ENCODE data around the gene GBX2. TPM values are rescaled to one million over a fixed set of nuclear protein-coding genes. Genes with fewer than 3 reads are reported as not detected.

Gene GBX2
- total and polyA plus RNA-seq, 4 donors, result 0.59 to 1.3 TPM; not detected in 2

GRCh38 chr2:236172255-236173035, 4.3 kb upstream of the GBX2 start:
- intact Hi-C loops (cut with DNase I), result no loop called here

GRCh38 chr2:236171680-236172254, 3.6 kb upstream of the GBX2 start:
- Histone ChIP-seq H3K4me3 (ENCODE audit: low read length in 2 of 2) (no peak overlapping the region), H3K4me1 (ENCODE audit: control insufficient read depth in 1 of 2, insufficient read depth in 2 of 2, low read length in 2 of 2) (no peaks in the 10 kb centered on the region), H3K36me3 (ENCODE audit: control insufficient read depth in 1 of 2, insufficient read depth in 2 of 2, low read length in 1 of 2) (no peaks in the 10 kb centered on the region), H3K9me3 (ENCODE audit: control insufficient read depth, low read length) (no peaks in the 10 kb centered on the region), H3K27me3 (ENCODE audit: control insufficient read depth in 1 of 2, insufficient read depth in 2 of 2, low read length in 1 of 2) (peaks cover 0 to 1% of the 10 kb centered on the region in 2 donors), H3K27ac (ENCODE audit: low read depth in 1 of 2, low read length in 2 of 2) (no peak overlapping the region)
- DNase-seq (no peak), ATAC-seq (ENCODE audit: low FRiP score) (no peak)
- intact Hi-C loops (cut with DNase I), result no loop called here
- 14 to 24% methylated on average over 16 of the region's 16 CpGs for WGBS, 2 donors

More at GRCh38 chr2:236172255-236173035, 4.3 kb upstream of the GBX2 start:
- WGBS, 2 donors, result 14 to 19% methylated on average over 46 of the region's 46 CpGs
- no peaks in the 10 kb centered on the region for H3K36me3 ChIP-seq (ENCODE audit: control insufficient read depth in 1 of 2, insufficient read depth in 2 of 2, low read length in 1 of 2)
- H3K27me3 ChIP-seq (ENCODE audit: control insufficient read depth in 1 of 2, insufficient read depth in 2 of 2, low read length in 1 of 2), result peaks cover 0 to 1% of the 10 kb centered on the region in 2 donors
- no peaks in the 10 kb centered on the region for H3K9me3 ChIP-seq (ENCODE audit: control insufficient read depth, low read length)
- no peaks in the 10 kb centered on the region for H3K4me1 ChIP-seq (ENCODE audit: control insufficient read depth in 1 of 2, insufficient read depth in 2 of 2, low read length in 2 of 2)
- no peak overlapping the region for H3K4me3 ChIP-seq (ENCODE audit: low read length in 2 of 2)
- no peak overlapping the region for H3K27ac ChIP-seq (ENCODE audit: low read depth in 1 of 2, low read length in 2 of 2)
- DNase-seq (no peak), ATAC-seq (ENCODE audit: low FRiP score) (no peak)

- Histone ChIP-seq H3K27ac (ENCODE audit: low read depth in 1 of 2, low read length in 2 of 2) (no peak overlapping the region), H3K4me3 (ENCODE audit: low read length in 2 of 2) (no peak overlapping the region), H3K4me1 (ENCODE audit: control insufficient read depth in 1 of 2, insufficient read depth in 2 of 2, low read length in 2 of 2) (no peaks in the 10 kb centered on the region), H3K27me3 (ENCODE audit: control insufficient read depth in 1 of 2, insufficient read depth in 2 of 2, low read length in 1 of 2) (peaks cover 0 to 1% of the 10 kb centered on the region in 2 donors), H3K9me3 (ENCODE audit: control insufficient read depth, low read length) (no peaks in the 10 kb centered on the region), H3K36me3 (ENCODE audit: control insufficient read depth in 1 of 2, insufficient read depth in 2 of 2, low read length in 1 of 2) (no peaks in the 10 kb centered on the region)
- intact Hi-C loops (cut with DNase I), result no loop called here
- 13 to 27% methylated on average over 27 of the region's 27 CpGs for WGBS, 2 donors
- DNase-seq, result peak in 1 of 2 donors; percentile 66
- no peak for ATAC-seq (ENCODE audit: low FRiP score)
Measured at GRCh38 chr2:236171181-236171679, 3.0 kb upstream of the GBX2 start.

- WGBS, 2 donors, result 29 to 49% methylated on average over 21 of the region's 21 CpGs
- H3K4me1 ChIP-seq (ENCODE audit: control insufficient read depth in 1 of 2, insufficient read depth in 2 of 2, low read length in 2 of 2), result no peaks in the 10 kb centered on the region
- DNase-seq, result no peak
Measured at GRCh38 chr2:236170590-236171165, 2.5 kb upstream of the GBX2 start.

GRCh38 chr2:236169741-236170589, 1.8 kb upstream of the GBX2 start:
- no peak for DNase-seq
- ATAC-seq (ENCODE audit: low FRiP score), result no peak
- no peaks in the 10 kb centered on the region for H3K4me1 ChIP-seq (ENCODE audit: control insufficient read depth in 1 of 2, insufficient read depth in 2 of 2, low read length in 2 of 2)

More at GRCh38 chr2:236170590-236171165, 2.5 kb upstream of the GBX2 start:
- intact Hi-C loops (cut with DNase I), result no loop called here
- no peak for ATAC-seq (ENCODE audit: low FRiP score)
- Histone ChIP-seq H3K9me3 (ENCODE audit: control insufficient read depth, low read length) (no peaks in the 10 kb centered on the region), H3K36me3 (ENCODE audit: control insufficient read depth in 1 of 2, insufficient read depth in 2 of 2, low read length in 1 of 2) (no peaks in the 10 kb centered on the region), H3K27ac (ENCODE audit: low read depth in 1 of 2, low read length in 2 of 2) (no peak overlapping the region), H3K4me3 (ENCODE audit: low read length in 2 of 2) (no peak overlapping the region), H3K27me3 (ENCODE audit: control insufficient read depth in 1 of 2, insufficient read depth in 2 of 2, low read length in 1 of 2) (peaks cover 0 to 1% of the 10 kb centered on the region in 2 donors)

GRCh38 chr2:236169151-236169721, 1.1 kb upstream of the GBX2 start:
- Histone ChIP-seq H3K9me3 (ENCODE audit: control insufficient read depth, low read length) (no peaks in the 10 kb centered on the region), H3K4me3 (ENCODE audit: low read length in 2 of 2) (no peak overlapping the region), H3K36me3 (ENCODE audit: control insufficient read depth in 1 of 2, insufficient read depth in 2 of 2, low read length in 1 of 2) (no peaks in the 10 kb centered on the region), H3K27ac (ENCODE audit: low read depth in 1 of 2, low read length in 2 of 2) (no peak overlapping the region), H3K4me1 (ENCODE audit: control insufficient read depth in 1 of 2, insufficient read depth in 2 of 2, low read length in 2 of 2) (no peaks in the 10 kb centered on the region), H3K27me3 (ENCODE audit: control insufficient read depth in 1 of 2, insufficient read depth in 2 of 2, low read length in 1 of 2) (peaks cover 0 to 1% of the 10 kb centered on the region in 2 donors)
- intact Hi-C loops (cut with DNase I), result no loop called here
- 16 to 24% methylated on average over 36 of the region's 36 CpGs for WGBS, 2 donors
- ATAC-seq (ENCODE audit: low FRiP score), result no peak
- DNase-seq, result peak in 1 of 2 donors; percentile 58

More at GRCh38 chr2:236169741-236170589, 1.8 kb upstream of the GBX2 start:
- intact Hi-C loops (cut with DNase I), result no loop called here
- H3K9me3 ChIP-seq (ENCODE audit: control insufficient read depth, low read length), result no peaks in the 10 kb centered on the region
- no peaks in the 10 kb centered on the region for H3K36me3 ChIP-seq (ENCODE audit: control insufficient read depth in 1 of 2, insufficient read depth in 2 of 2, low read length in 1 of 2)
- no peak overlapping the region for H3K4me3 ChIP-seq (ENCODE audit: low read length in 2 of 2)
- peaks cover 0 to 1% of the 10 kb centered on the region in 2 donors for H3K27me3 ChIP-seq (ENCODE audit: control insufficient read depth in 1 of 2, insufficient read depth in 2 of 2, low read length in 1 of 2)
- no peak overlapping the region for H3K27ac ChIP-seq (ENCODE audit: low read depth in 1 of 2, low read length in 2 of 2)
- 18 to 30% methylated on average over 28 to 38 of the region's 38 CpGs for WGBS, 2 donors

- Histone ChIP-seq H3K27ac (ENCODE audit: low read depth in 1 of 2, low read length in 2 of 2) (no peak overlapping the region), H3K36me3 (ENCODE audit: control insufficient read depth in 1 of 2, insufficient read depth in 2 of 2, low read length in 1 of 2) (no peaks in the 10 kb centered on the region), H3K9me3 (ENCODE audit: control insufficient read depth, low read length) (no peaks in the 10 kb centered on the region), H3K4me3 (ENCODE audit: low read length in 2 of 2) (peak overlapping the region; percentile 8 to 23), H3K27me3 (ENCODE audit: control insufficient read depth in 1 of 2, insufficient read depth in 2 of 2, low read length in 1 of 2) (peaks cover 0 to 1% of the 10 kb centered on the region in 2 donors), H3K4me1 (ENCODE audit: control insufficient read depth in 1 of 2, insufficient read depth in 2 of 2, low read length in 2 of 2) (no peaks in the 10 kb centered on the region)
- DNase-seq (peak in 1 of 2 donors; percentile 80), ATAC-seq (ENCODE audit: low FRiP score) (no peak)
- intact Hi-C loops (cut with DNase I), result no loop called here
- 1% methylated on average over 91 to 112 of the region's 112 CpGs for WGBS, 2 donors
Measured at GRCh38 chr2:236167297-236168109, 683 bp downstream of the GBX2 start.

Data from aorta (tissue), 5 donors.